Tibial nerve (tissue), 4 donors: ENCODE results near the gene CCDC57. TPM values are rescaled to one million over a fixed set of nuclear protein-coding genes. Genes with fewer than 3 reads are reported as not detected.

Experiments used
- DNase-seq, 2 donors: peaks; one replicate each; pipeline ENCODE4 v3.0.0-alpha.2; 2019; ENCODE audit warnings: low spot score in 2 of 2
- H3K27ac ChIP-seq, 4 donors: fragments of 200-600 bp; sonication (generic) in 3 of 4; one replicate each; pipeline ENCODE4 v1.5.1; 2017 to 2019; ENCODE audit warnings: mild to moderate bottlenecking in 1 of 4
- H3K27me3 ChIP-seq, 2 donors: fragments of 200-600 bp; sonication (generic) in 1 of 2; one replicate each; pipeline versions ENCODE4 v1.5.1 to v1.6.0; 2017 to 2019
- H3K36me3 ChIP-seq, 3 donors: fragments of 200-600 bp; sonication (generic); one replicate each; pipeline ENCODE4 v1.5.1; 2018 to 2019
- H3K4me1 ChIP-seq, 4 donors: fragments of 200-600 bp; sonication (generic) in 3 of 4; one replicate each; pipeline ENCODE4 v1.5.1; 2017 to 2019
- H3K4me3 ChIP-seq, 4 donors: fragments of 200-600 bp; sonication (generic) in 3 of 4; one replicate each; pipeline ENCODE4 v1.5.1; 2017 to 2019; ENCODE audit warnings: mild to moderate bottlenecking in 1 of 4, moderate library complexity in 1 of 4
- H3K9me3 ChIP-seq, 4 donors: fragments of 200-600 bp; sonication (generic) in 3 of 4; one replicate each; pipeline ENCODE4 v1.5.1; 2017 to 2019
- EP300 ChIP-seq, 2 donors: sonication (generic); formaldehyde crosslinking; IDR thresholded peaks; one replicate each; pipeline ENCODE4 v1.6.1; 2017; ENCODE audit warnings: antibody characterized with exemption in 2 of 2, mild to moderate bottlenecking in 1 of 2
- POLR2A ChIP-seq, 2 donors: fragments of 450-650 bp; IDR thresholded peaks; one replicate each; pipeline ENCODE4 v1.6.1; 2017; ENCODE audit warnings: antibody characterized with exemption in 2 of 2, mild to moderate bottlenecking in 2 of 2, moderate library complexity in 2 of 2
- WGBS, 2 donors: methylation state at CpG; one replicate each; pipeline ENCODE4 v1.1.5; 2018; 5-methylcytosine and 5-hydroxymethylcytosine counted together
- total RNA-seq, 4 donors: library from RNA; depleted of rRNA; stranded (reverse); fragments of >200 nt; gene quantifications; one replicate each; pipeline ENCODE4 v1.1.0, GENCODE V29; 2016
- TF ChIP-seq, protein P1 (sequence below), 5 experiments: fragments of 200-600 bp in 3 of 5; fragments of 450-650 bp in 2 of 5; sonication (generic) in 3 of 5; IDR thresholded peaks; one replicate each; pipeline ENCODE4 v1.5.1; 2016 to 2019; ENCODE audit warnings: antibody characterized with exemption in 5 of 5, mild to moderate bottlenecking in 3 of 5, moderate library complexity in 2 of 5

Gene CCDC57
- total RNA-seq, 4 donors from 2014 or later, result 33.5 to 91.2 (median 47.9) TPM

DNA sequence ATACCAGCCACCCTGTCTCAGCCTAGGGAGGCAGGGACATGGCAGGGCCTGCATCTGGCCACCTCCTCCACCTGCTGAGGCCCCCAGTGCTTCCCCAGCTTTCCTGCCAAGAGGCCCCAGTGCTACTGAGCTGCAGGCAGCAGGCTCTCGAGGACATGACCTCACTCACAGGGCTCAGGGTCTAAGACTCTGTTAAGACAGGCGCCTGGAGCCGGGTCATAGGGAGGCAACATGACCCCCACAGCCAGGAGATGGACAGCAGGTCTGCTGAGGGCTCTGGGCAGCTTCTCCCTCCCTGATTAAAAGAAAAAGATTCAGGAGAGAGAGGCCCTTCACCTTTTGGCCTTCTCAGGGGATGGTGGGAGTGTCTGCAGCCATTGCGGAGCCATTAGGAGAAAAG is 91.4 kb downstream of the CCDC57 start:
- no peaks in the 10 kb centered on the region for H3K9me3 ChIP-seq
- TF ChIP-seq EP300 (IDR thresholded peaks at IDR 0.05) (no peak), POLR2A (IDR thresholded peaks at IDR 0.05) (no peak)
- TF ChIP-seq, protein P1, sequence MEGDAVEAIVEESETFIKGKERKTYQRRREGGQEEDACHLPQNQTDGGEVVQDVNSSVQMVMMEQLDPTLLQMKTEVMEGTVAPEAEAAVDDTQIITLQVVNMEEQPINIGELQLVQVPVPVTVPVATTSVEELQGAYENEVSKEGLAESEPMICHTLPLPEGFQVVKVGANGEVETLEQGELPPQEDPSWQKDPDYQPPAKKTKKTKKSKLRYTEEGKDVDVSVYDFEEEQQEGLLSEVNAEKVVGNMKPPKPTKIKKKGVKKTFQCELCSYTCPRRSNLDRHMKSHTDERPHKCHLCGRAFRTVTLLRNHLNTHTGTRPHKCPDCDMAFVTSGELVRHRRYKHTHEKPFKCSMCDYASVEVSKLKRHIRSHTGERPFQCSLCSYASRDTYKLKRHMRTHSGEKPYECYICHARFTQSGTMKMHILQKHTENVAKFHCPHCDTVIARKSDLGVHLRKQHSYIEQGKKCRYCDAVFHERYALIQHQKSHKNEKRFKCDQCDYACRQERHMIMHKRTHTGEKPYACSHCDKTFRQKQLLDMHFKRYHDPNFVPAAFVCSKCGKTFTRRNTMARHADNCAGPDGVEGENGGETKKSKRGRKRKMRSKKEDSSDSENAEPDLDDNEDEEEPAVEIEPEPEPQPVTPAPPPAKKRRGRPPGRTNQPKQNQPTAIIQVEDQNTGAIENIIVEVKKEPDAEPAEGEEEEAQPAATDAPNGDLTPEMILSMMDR (IDR thresholded peaks at IDR 0.05), result no peak
- 79 to 84% methylated on average over 4 of the region's 4 CpGs for WGBS, 2 donors
- DNase-seq, result no peak
- H3K27me3 ChIP-seq, result no peaks in the 10 kb centered on the region
- H3K4me3 ChIP-seq, result no peak overlapping the region
- H3K27ac ChIP-seq, result peak overlapping the region in 1 of 4 donors; percentile 47
- peaks cover 0 to 33% (median 0%) of the 10 kb centered on the region in 3 donors for H3K36me3 ChIP-seq
- peaks cover 0 to 38% (median 13%) of the 10 kb centered on the region in 4 donors for H3K4me1 ChIP-seq

- no peak for DNase-seq
- H3K9me3 ChIP-seq, result no peaks in the 10 kb centered on the region
- H3K4me3 ChIP-seq, result no peak overlapping the region
- peaks cover 0 to 22% (median 0%) of the 10 kb centered on the region in 3 donors for H3K36me3 ChIP-seq
- no peak for TF ChIP-seq POLR2A (IDR thresholded peaks at IDR 0.05)
- no peak for TF ChIP-seq EP300 (IDR thresholded peaks at IDR 0.05)
- TF ChIP-seq, protein P1 (IDR thresholded peaks at IDR 0.05), result no peak
- H3K27ac ChIP-seq, result peak overlapping the region in 1 of 4 donors; percentile 82
- no peaks in the 10 kb centered on the region for H3K27me3 ChIP-seq
- H3K4me1 ChIP-seq, result peaks cover 0 to 38% (median 13%) of the 10 kb centered on the region in 4 donors
- 38 to 64% methylated on average over 12 of the region's 12 CpGs for WGBS, 2 donors
Observed at GRCh38 chr17:82120148-82120547, 92.5 kb downstream of the CCDC57 start.

- no peak for DNase-seq
- 33 to 39% methylated on average over 11 to 12 of the region's 12 CpGs for WGBS, 2 donors
- Histone ChIP-seq H3K36me3 (peaks cover 0 to 21% (median 0%) of the 10 kb centered on the region in 3 donors), H3K9me3 (no peaks in the 10 kb centered on the region), H3K27me3 (no peaks in the 10 kb centered on the region), H3K27ac (peak overlapping the region in 3 of 4 donors; percentile 37 to 82 (median 76)), H3K4me1 (peaks cover 0 to 38% (median 13%) of the 10 kb centered on the region in 4 donors), H3K4me3 (no peak overlapping the region)
- TF ChIP-seq, protein P1 (IDR thresholded peaks at IDR 0.05), result no peak
- TF ChIP-seq POLR2A (IDR thresholded peaks at IDR 0.05), result no peak
- no peak for TF ChIP-seq EP300 (IDR thresholded peaks at IDR 0.05)
Observed at GRCh38 chr17:82118815-82119380, 93.7 kb downstream of the CCDC57 start.

DNA sequence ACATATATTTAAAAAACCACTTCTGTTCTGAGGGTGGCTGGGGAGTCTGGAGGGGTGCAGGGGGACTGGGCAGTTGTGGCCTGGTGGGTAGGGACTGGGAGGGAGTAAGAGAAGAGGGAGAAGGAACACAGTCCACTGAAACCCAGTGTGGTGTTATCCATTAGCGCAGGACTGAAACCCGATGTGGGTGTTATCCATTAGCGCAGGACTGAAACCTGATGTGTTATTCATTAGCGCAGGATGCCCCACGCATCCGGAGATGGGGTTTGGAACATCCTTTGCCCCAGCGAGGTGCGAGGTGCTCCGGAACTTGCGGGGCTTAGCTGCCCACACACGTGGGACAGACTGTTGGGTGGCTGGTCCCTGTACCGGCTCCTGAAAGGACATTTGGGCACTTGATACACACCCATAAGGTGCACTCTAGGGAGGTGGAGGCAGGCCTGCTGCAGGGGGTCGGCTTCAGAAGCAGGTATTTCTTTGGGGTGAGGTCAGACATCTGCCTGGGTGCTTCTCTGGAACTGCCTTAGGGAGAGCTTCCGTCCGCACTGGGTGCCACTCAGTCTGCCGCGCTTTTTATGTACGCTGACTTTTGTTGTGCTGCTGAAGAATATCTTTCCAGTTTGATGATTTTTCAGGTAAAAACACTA is 94.4 kb downstream of the CCDC57 start:
- peak overlapping the region in 3 of 4 donors; percentile 37 to 82 (median 76) for H3K27ac ChIP-seq
- no peak for DNase-seq
- H3K9me3 ChIP-seq, result no peaks in the 10 kb centered on the region
- TF ChIP-seq EP300 (IDR thresholded peaks at IDR 0.05), result no peak
- H3K36me3 ChIP-seq, result peaks cover 0 to 26% (median 0%) of the 10 kb centered on the region in 3 donors
- no peaks in the 10 kb centered on the region for H3K27me3 ChIP-seq
- WGBS, 2 donors, result 47 to 66% methylated on average over 13 to 18 of the region's 18 CpGs
- no peak overlapping the region for H3K4me3 ChIP-seq
- H3K4me1 ChIP-seq, result peaks cover 0 to 38% (median 13%) of the 10 kb centered on the region in 4 donors

DNA sequence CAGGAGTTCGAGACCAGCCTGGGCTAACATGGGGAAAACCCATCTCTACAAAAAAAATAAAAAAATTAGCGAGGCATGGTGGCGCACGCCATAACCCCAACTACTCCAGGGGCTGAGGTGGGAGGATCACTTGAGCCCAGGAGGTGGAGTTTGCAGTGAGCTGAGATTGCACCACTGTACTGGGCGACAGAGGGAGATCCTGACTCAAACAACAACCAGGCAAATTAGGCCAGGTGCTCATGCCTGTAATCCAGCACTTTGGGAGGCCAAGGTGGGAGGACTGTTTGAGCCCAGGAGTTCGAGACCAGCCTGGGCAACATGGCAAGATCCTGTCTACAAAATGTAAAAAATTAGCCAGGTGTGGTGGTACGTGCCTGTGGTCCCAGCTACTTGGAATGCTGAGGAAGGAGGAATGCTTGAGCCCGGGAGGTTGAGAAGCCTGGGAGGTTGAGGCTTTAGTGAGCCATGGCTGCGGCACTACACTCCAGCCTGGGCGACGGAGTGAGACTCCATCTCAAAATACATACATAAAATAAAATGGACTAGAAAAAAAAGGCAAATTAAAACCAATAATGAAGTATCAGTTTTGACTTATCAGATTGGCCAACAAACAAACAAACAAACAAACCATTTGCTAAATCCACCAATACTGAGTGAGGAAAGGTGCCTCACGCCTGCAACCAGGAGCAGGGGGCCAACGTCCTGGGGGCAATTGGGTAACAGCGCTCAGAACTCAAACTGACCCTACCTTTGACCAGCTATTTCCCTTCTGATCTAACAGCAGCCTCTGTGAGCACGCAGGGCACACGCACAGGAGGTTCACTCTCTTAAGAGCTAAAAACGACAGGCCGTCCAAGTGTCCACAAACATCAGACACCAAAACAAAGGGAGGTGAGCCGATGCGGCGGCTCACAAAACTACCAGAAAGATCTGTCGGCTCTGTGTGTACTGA is 95.2 kb downstream of the CCDC57 start:
- 84 to 86% methylated on average over 22 of the region's 22 CpGs for WGBS, 2 donors
- H3K27me3 ChIP-seq, result no peaks in the 10 kb centered on the region
- TF ChIP-seq EP300 (IDR thresholded peaks at IDR 0.05), result no peak
- no peak for TF ChIP-seq POLR2A (IDR thresholded peaks at IDR 0.05)
- TF ChIP-seq, protein P1 (IDR thresholded peaks at IDR 0.05), result no peak
- no peak for DNase-seq
- H3K27ac ChIP-seq, result peak overlapping the region in 2 of 4 donors; percentile 76 to 82
- peaks cover 0 to 32% (median 0%) of the 10 kb centered on the region in 3 donors for H3K36me3 ChIP-seq
- H3K4me3 ChIP-seq, result no peak overlapping the region
- no peaks in the 10 kb centered on the region for H3K9me3 ChIP-seq
- peaks cover 0 to 38% (median 13%) of the 10 kb centered on the region in 4 donors for H3K4me1 ChIP-seq
